ENCODE results near the gene KCNK4. TPM values are rescaled to one million over a fixed set of nuclear protein-coding genes. Genes with fewer than 3 reads are reported as not detected.
"Not testable (repeated sequence)": the region's sequence is repeated elsewhere in the genome, so short reads cannot be mapped to it uniquely, and the experiment has no call there.

The KCNK4 gene
- total RNA-seq, 2 donors from 2014 or later = not detected

DNA sequence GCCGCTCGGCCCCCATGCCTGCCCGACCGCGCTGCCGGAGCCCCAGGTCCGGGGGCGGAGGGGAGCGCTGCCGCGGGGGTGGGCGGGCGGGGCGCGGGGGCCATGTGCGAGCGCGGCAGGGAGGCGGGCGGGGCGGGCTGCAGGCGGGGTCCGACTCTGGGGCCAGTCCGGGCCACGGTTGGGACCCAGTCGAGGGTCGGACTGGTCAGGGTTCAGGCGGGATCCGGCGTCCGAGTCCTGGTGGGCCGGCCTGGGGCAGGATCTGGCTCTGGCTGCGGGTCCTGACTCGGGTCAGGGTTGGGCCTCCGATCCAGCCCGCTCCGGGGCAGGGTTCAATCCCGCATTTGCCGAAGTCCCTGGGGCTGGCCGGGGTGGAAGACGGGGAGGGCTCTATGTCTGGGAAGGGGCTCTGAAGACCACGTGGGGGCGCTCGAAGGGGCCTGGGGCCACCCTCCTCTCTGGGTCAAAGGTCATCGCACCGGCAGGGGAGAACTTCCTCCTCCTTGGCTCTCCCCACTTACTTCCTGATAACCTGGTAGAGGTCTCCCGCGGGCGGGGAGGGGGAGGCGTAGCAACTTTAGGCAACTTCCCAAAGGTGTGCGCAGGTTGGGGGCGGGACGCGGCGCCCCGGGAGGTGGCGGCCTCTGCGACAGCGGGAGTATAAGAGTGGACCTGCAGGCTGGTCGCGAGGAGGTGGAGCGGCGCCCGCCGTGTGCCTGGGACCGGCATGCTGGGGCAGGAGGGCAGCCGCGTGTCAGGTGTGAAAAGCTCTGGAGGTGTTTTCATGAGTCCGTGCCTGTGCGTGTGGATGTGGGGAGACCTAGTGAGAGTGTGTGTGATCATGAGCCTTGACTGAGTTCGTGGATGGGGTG, 14.8 kb downstream of the KCNK4 start:
- peak; percentile 70 for DNase-seq (ENCODE audit: low spot score)
- H3K27ac ChIP-seq = peak overlapping the region; percentile 84 to 90
- peak overlapping the region; percentile 82 to 87 for H3K4me3 ChIP-seq
- TF ChIP-seq, protein P1, sequence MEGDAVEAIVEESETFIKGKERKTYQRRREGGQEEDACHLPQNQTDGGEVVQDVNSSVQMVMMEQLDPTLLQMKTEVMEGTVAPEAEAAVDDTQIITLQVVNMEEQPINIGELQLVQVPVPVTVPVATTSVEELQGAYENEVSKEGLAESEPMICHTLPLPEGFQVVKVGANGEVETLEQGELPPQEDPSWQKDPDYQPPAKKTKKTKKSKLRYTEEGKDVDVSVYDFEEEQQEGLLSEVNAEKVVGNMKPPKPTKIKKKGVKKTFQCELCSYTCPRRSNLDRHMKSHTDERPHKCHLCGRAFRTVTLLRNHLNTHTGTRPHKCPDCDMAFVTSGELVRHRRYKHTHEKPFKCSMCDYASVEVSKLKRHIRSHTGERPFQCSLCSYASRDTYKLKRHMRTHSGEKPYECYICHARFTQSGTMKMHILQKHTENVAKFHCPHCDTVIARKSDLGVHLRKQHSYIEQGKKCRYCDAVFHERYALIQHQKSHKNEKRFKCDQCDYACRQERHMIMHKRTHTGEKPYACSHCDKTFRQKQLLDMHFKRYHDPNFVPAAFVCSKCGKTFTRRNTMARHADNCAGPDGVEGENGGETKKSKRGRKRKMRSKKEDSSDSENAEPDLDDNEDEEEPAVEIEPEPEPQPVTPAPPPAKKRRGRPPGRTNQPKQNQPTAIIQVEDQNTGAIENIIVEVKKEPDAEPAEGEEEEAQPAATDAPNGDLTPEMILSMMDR (IDR thresholded peaks at IDR 0.05) = peak in 1 of 2 donors; percentile 60
- peaks cover 0 to 28% of the 10 kb centered on the region in 2 donors for H3K4me1 ChIP-seq
- peaks cover 8% of the 10 kb centered on the region for H3K36me3 ChIP-seq
- H3K27me3 ChIP-seq = peaks cover 0 to 4% of the 10 kb centered on the region in 2 donors
- no peaks in the 10 kb centered on the region for H3K9me3 ChIP-seq

- Histone ChIP-seq H3K27ac (peak overlapping the region; percentile 84 to 90), H3K4me3 (peak overlapping the region; percentile 82 to 87), H3K36me3 (peaks cover 8% of the 10 kb centered on the region), H3K9me3 (no peaks in the 10 kb centered on the region), H3K4me1 (peaks cover 0 to 27% of the 10 kb centered on the region in 2 donors), H3K27me3 (peaks cover 0 to 4% of the 10 kb centered on the region in 2 donors)
- DNase-seq (ENCODE audit: low spot score) = no peak
- TF ChIP-seq, protein P1 (IDR thresholded peaks at IDR 0.05) = no peak
These were observed 15.4 kb downstream of the KCNK4 start for GRCh38 chr11:64306563-64306875.

DNA sequence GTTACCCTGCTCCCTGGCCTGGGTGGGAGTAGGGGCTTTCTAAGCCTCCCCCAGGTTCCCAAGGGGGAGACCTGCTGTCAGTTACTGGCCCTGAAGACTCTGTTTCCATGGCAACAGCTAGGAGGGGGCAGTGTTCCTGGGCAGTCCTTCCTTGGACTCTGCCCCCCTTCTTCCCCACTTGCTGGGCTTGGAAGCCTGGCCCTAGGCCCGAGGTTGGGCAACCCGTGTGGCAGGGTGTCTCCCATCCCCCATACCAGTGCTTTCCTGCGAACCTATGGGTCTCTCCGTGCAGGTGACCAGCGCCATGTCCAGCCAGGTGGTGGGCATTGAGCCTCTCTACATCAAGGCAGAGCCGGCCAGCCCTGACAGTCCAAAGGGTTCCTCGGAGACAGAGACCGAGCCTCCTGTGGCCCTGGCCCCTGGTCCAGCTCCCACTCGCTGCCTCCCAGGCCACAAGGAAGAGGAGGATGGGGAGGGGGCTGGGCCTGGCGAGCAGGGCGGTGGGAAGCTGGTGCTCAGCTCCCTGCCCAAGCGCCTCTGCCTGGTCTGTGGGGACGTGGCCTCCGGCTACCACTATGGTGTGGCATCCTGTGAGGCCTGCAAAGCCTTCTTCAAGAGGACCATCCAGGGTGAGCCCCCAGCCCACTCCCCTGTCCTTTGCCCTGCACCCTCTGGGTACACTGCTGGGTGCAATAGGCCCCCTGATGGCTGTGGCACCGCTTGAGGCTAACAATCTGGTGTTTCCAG, 15.9 kb downstream of the KCNK4 start:
- H3K27ac ChIP-seq = peak overlapping the region; percentile 84 to 90
- H3K4me3 ChIP-seq = peak overlapping the region; percentile 82 to 87
- DNase-seq (ENCODE audit: low spot score) = no peak
- no peaks in the 10 kb centered on the region for H3K27me3 ChIP-seq
- no peaks in the 10 kb centered on the region for H3K9me3 ChIP-seq
- peaks cover 0 to 27% of the 10 kb centered on the region in 2 donors for H3K4me1 ChIP-seq
- TF ChIP-seq, protein P1 (IDR thresholded peaks at IDR 0.05) = no peak
- peaks cover 8% of the 10 kb centered on the region for H3K36me3 ChIP-seq

DNA sequence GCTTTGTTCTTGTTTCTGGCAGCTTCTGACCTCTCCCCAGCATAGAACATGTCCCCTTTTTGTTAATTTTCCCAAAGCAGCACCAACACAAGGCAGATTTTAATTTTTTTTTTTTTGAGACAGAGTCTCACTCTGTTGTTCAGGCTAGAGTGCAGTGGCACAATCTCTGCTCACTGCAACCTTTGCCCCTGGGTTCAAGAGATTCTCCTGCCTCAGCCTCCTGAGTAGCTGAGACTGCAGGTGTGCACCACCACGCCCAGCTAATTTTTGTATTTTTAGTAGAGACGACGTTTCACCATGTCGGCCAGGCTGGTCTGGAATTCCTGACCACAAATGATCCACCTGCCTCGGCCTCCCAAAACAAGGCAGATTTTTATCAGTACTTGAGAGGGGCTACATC, 16.7 kb downstream of the KCNK4 start:
- H3K27me3 ChIP-seq; DNase-seq (ENCODE audit: low spot score); H3K27ac ChIP-seq; H3K9me3 ChIP-seq; H3K36me3 ChIP-seq; H3K4me3 ChIP-seq: not testable (repeated sequence)
- H3K4me1 ChIP-seq = peaks cover 0 to 35% of the 10 kb centered on the region in 2 donors

- no peaks in the 10 kb centered on the region for H3K27me3 ChIP-seq
- DNase-seq (ENCODE audit: low spot score) = no peak
- peaks cover 0 to 36% of the 10 kb centered on the region in 2 donors for H3K4me1 ChIP-seq
- H3K9me3 ChIP-seq = no peaks in the 10 kb centered on the region
- TF ChIP-seq, protein P1 (IDR thresholded peaks at IDR 0.05) = no peak
- H3K36me3 ChIP-seq = peaks cover 32% of the 10 kb centered on the region
- no peak overlapping the region for H3K4me3 ChIP-seq
- H3K27ac ChIP-seq = peak overlapping the region in 1 of 2 donors; percentile 66
These were observed 21.8 kb downstream of the KCNK4 start for GRCh38 chr11:64312947-64313346.

DNA sequence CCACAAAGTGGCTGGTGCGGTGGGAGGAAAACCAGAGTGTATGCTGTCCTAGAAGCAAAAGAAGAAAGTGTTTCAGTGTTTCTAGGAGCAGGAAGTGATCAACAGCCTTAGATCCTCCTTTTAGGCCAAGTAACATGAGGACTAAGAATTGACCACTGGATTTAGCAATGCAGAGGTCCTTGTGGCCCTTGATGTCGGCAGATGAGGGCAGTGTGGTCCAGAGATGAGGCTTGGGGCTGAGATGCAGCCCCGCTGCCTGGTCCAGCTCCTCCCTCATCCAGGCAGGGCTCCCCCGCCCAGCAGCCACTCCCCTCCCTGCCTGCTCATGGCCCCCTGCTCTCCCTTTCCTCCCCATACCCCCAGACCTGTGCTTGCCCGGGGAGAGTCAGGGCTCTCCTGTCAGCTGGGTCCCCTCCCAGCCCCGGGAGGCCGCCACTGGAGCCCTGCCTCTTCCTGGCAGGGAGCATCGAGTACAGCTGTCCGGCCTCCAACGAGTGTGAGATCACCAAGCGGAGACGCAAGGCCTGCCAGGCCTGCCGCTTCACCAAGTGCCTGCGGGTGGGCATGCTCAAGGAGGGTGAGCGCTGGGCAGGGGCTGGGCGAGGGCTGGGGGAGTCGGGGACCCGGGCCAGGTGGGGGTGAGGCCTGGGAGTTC, 22.5 kb downstream of the KCNK4 start:
- TF ChIP-seq, protein P1 (IDR thresholded peaks at IDR 0.05) = no peak
- Histone ChIP-seq H3K4me3 (peak overlapping the region; percentile 1 to 28), H3K27me3 (no peaks in the 10 kb centered on the region), H3K9me3 (no peaks in the 10 kb centered on the region), H3K27ac (peak overlapping the region; percentile 66 to 75), H3K4me1 (peaks cover 0 to 38% of the 10 kb centered on the region in 2 donors), H3K36me3 (peaks cover 30% of the 10 kb centered on the region)
- peak; percentile 80 for DNase-seq (ENCODE audit: low spot score)
